SIG-M5 treated with dmso at 0.1 percent for 504 hours (cell line): ENCODE measurements around the gene MRPL12.

Experiments used
- DNase-seq: peaks from one replicate; lab custom pipeline; 2025; ENCODE audit not compliant: unreplicated experiment; lab: John Stamatoyannopoulos, UW

MRPL12 gene

GRCh38 chr17:81702934-81703746, at the start of gene MRPL12:
Gene MRPL12 (plus strand): TSS chr17:81703367. CDS start chr17:81703502, 135 bp downstream.
- peak; percentile 91 for DNase-seq

- no peak for DNase-seq
Observed at GRCh38 chr17:81655378-81656117, 47.6 kb upstream of the MRPL12 start.

GRCh38 chr17:81656118-81656743, 46.9 kb upstream of the MRPL12 start, which contains the start of gene PDE6G:
Gene PDE6G (minus strand): TSS chr17:81656542. CDS start chr17:81653305, 3,237 bp downstream.
- DNase-seq: no peak

- no peak for DNase-seq
Observed at GRCh38 chr17:81656835-81657234, 46.3 kb upstream of the MRPL12 start.

GRCh38 chr17:81659038-81659437, 44.1 kb upstream of the MRPL12 start:
- peak; percentile 17 for DNase-seq

- no peak for DNase-seq
Observed at GRCh38 chr17:81660441-81660840, 42.7 kb upstream of the MRPL12 start.

- no peak for DNase-seq
Observed at GRCh38 chr17:81662002-81662401, 41.2 kb upstream of the MRPL12 start.

- no peak for DNase-seq
Observed at GRCh38 chr17:81664051-81664470, 39.1 kb upstream of the MRPL12 start.

- peak; percentile 75 for DNase-seq
Observed at GRCh38 chr17:81665205-81666091, 37.7 kb upstream of the MRPL12 start.

- DNase-seq: peak; percentile 25
Observed at GRCh38 chr17:81666092-81666341, 37.1 kb upstream of the MRPL12 start.

GRCh38 chr17:81666342-81667191, 36.6 kb upstream of the MRPL12 start, which contains the start of the genes CCDC137 and OXLD1:
Gene CCDC137 (plus strand): TSS chr17:81666737. CDS start chr17:81666767, 30 bp downstream.
Gene OXLD1 (minus strand): TSS chr17:81666605. CDS start chr17:81666577, 28 bp downstream.
- DNase-seq: peak; percentile 94

GRCh38 chr17:81667754-81668153, 35.4 kb upstream of the MRPL12 start:
- DNase-seq: peak; percentile 67

GRCh38 chr17:81672504-81672903, 30.7 kb upstream of the MRPL12 start:
- DNase-seq: no peak

- no peak for DNase-seq
Observed at GRCh38 chr17:81672954-81673353, 30.2 kb upstream of the MRPL12 start.

GRCh38 chr17:81673561-81674258, 29.5 kb upstream of the MRPL12 start:
- no peak for DNase-seq

- peak; percentile 38 for DNase-seq
Observed at GRCh38 chr17:81675515-81676221, 27.5 kb upstream of the MRPL12 start.

- no peak for DNase-seq
Observed at GRCh38 chr17:81676906-81677305, 26.3 kb upstream of the MRPL12 start.

GRCh38 chr17:81680150-81680549, 23.0 kb upstream of the MRPL12 start:
- DNase-seq: no peak
